ENCODE results near the gene GLT8D1.

Gene GLT8D1

GRCh38 chr3:52724511-52724910 lies 18.9 kb upstream of the GLT8D1 start:
- H3K27ac ChIP-seq, result no peak overlapping the region
- peaks cover 21 to 25% of the 10 kb centered on the region in 2 experiments for H3K4me1 ChIP-seq (ENCODE audit: control insufficient read depth in 1 of 2, insufficient read depth in 1 of 2, low read depth in 1 of 2, low read length in 1 of 2)
- no peak for TF ChIP-seq CTCF (IDR thresholded peaks at IDR 0.05)
- no peaks in the 10 kb centered on the region for H3K27me3 ChIP-seq
- H3K9me3 ChIP-seq, result peaks cover 9% of the 10 kb centered on the region
- H3K36me3 ChIP-seq, result no peaks in the 10 kb centered on the region
- no peak overlapping the region for H3K4me3 ChIP-seq (ENCODE audit: low read depth in 1 of 2, low read length in 1 of 2)

DNA sequence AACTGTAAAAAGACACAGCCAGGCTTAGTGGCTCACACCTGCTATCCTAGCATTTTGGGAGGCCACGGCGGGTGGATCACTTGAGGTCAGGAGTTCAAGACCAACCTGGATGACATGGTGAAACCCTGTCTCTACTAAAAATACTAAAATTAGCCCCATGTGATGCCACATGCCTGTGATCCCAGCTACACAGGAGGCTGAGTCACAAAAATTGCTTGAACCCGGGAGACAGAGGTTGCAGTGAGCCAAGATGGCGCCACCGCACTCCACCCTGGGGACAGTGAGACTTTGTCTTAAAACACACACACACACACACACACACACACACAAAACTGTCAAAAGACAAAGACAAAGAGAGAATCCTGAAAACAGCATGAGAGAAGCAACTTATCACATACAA lies 18.3 kb upstream of the GLT8D1 start:
- Histone ChIP-seq H3K4me1 (ENCODE audit: control insufficient read depth in 1 of 2, insufficient read depth in 1 of 2, low read depth in 1 of 2, low read length in 1 of 2) (peaks cover 21 to 25% of the 10 kb centered on the region in 2 experiments), H3K9me3 (peaks cover 9% of the 10 kb centered on the region), H3K27me3 (no peaks in the 10 kb centered on the region), H3K27ac (no peak overlapping the region), H3K4me3 (ENCODE audit: low read depth in 1 of 2, low read length in 1 of 2) (no peak overlapping the region), H3K36me3 (no peaks in the 10 kb centered on the region)
- no peak for TF ChIP-seq CTCF (IDR thresholded peaks at IDR 0.05)

GRCh38 chr3:52722491-52722890 lies 16.9 kb upstream of the GLT8D1 start:
- H3K27me3 ChIP-seq, result no peaks in the 10 kb centered on the region
- no peaks in the 10 kb centered on the region for H3K36me3 ChIP-seq
- H3K27ac ChIP-seq, result no peak overlapping the region
- H3K9me3 ChIP-seq, result no peaks in the 10 kb centered on the region
- no peak for TF ChIP-seq CTCF (IDR thresholded peaks at IDR 0.05)
- no peak overlapping the region for H3K4me3 ChIP-seq (ENCODE audit: low read depth in 1 of 2, low read length in 1 of 2)
- H3K4me1 ChIP-seq (ENCODE audit: control insufficient read depth in 1 of 2, insufficient read depth in 1 of 2, low read depth in 1 of 2, low read length in 1 of 2), result peaks cover 21 to 25% of the 10 kb centered on the region in 2 experiments

DNA sequence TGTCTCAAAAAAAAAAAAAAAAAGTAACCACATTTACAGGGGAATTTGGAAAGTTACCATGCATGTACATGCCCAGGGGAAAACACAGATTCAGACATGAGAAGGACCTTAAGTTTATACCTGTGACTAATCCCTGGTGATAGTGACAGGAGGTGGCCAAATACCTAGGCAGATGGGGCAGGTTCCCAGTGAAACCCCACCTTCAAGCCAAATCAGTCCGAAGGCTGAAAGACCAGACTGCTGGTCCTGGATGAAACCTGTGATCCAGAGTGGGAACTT lies 16.1 kb upstream of the GLT8D1 start:
- Histone ChIP-seq H3K4me1 (ENCODE audit: control insufficient read depth in 1 of 2, insufficient read depth in 1 of 2, low read depth in 1 of 2, low read length in 1 of 2) (peaks cover 21 to 25% of the 10 kb centered on the region in 2 experiments), H3K36me3 (no peaks in the 10 kb centered on the region), H3K27ac (peak overlapping the region; percentile 83), H3K27me3 (no peaks in the 10 kb centered on the region), H3K4me3 (ENCODE audit: low read depth in 1 of 2, low read length in 1 of 2) (no peak overlapping the region), H3K9me3 (no peaks in the 10 kb centered on the region)
- no peak for TF ChIP-seq CTCF (IDR thresholded peaks at IDR 0.05)

DNA sequence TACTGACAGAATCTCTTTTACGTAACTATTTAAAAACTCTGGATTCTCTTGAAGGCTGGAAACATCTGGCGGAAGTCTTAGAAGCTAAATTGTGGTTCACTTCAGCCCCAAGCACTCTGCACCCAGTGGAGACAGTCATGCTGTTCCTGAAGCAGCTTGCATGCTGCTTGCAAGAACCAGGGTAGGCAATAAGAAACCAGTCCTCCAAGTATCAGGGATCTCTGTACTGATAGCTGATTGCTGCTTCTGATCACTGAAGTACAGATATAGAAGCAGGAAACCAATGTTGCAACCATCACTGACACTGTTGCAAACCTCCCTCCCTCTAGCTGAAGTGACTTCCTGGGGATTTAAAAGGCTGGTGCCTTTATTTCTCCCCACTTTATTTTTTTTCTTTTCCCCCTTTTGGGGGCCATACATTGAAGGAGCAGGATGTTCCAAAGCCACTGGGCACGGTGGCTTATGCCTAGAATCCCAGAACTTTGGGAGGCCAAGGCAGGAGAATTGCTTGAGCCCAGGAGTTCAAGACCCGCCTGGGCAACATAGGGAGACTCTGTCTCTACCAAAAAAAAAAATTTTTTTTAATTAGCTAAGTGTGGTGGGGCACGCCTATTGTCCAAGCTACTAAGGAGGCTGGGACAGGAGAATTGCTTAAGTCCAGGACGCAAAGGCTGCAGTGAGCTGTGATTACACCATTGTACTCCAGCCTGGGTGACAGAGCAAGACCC lies 15.6 kb upstream of the GLT8D1 start:
- Histone ChIP-seq H3K4me1 (ENCODE audit: control insufficient read depth in 1 of 2, insufficient read depth in 1 of 2, low read depth in 1 of 2, low read length in 1 of 2) (peaks cover 21 to 25% of the 10 kb centered on the region in 2 experiments), H3K9me3 (no peaks in the 10 kb centered on the region), H3K36me3 (no peaks in the 10 kb centered on the region), H3K4me3 (ENCODE audit: low read depth in 1 of 2, low read length in 1 of 2) (peak overlapping the region in 1 of 2 experiments; percentile 23), H3K27ac (peak overlapping the region; percentile 83), H3K27me3 (no peaks in the 10 kb centered on the region)
- TF ChIP-seq CTCF (IDR thresholded peaks at IDR 0.05), result no peak

Measured in neutrophil (primary cell).